ENCODE measurements around the gene ZNF800.

GRCh38 chr7:127365164-127365956, 27.1 kb downstream of the ZNF800 start:
- TF ChIP-seq POLR2AphosphoS5 (IDR thresholded peaks at IDR 0.05) (no peak), CTCF (IDR thresholded peaks at IDR 0.05) (no peak), POLR2A (IDR thresholded peaks at IDR 0.05) (no peak)

All from breast epithelium (tissue), 3 donors.